HepG2 (cell line): ENCODE measurements around the gene DAB2. TPM values are rescaled to one million over a fixed set of nuclear protein-coding genes. Genes with fewer than 3 reads are reported as not detected.

Experiments used
- ATAC-seq: fragments of 200-7000 bp; cut with Tn5 transposase; 3 replicates; pipeline ENCODE4 v1.9.1; 2020; ENCODE audit warnings: mild to moderate bottlenecking, moderate library complexity
- BruUV-seq: library from RNA; stranded (reverse); fragments of 400-500 nt; replicated peaks from 2 replicates; lab custom pipeline; 2021; lab: Mats Ljungman, UMichigan
- CTCF ChIA-PET: fragments of 300-600 bp; formaldehyde crosslinking; extraction: SDS; loops from one replicate; lab custom pipeline; 2021; ENCODE audit warnings: low total read pairs, inconsistent platforms, low intra/inter-chr PET ratio; lab: Yijun Ruan, JAX
- POLR2A ChIA-PET: fragments of 350-600 bp; sonication (Branson Sonifier 250); formaldehyde crosslinking; loops from one replicate; lab custom pipeline; 2020; ENCODE audit warnings: antibody characterized with exemption, inconsistent platforms; lab: Yijun Ruan, JAX
- DNase-seq: peaks from one replicate; pipeline ENCODE4 v3.0.0-alpha.2; 2015; ENCODE audit warnings: low spot score
- FAIRE-seq: peaks from 3 replicates; lab custom pipeline; 2011; peaks lifted over from hg19 to GRCh38; lab: Jason Lieb, UNC
- H2AFZ ChIP-seq: one replicate; pipeline ENCODE4 v1.6.1; 2011; ENCODE audit warnings: low read length, inconsistent platforms
- H3K27ac ChIP-seq: fragments of 300-600 bp; 3 replicates; pipeline ENCODE4 v1.8.0; 2011; ENCODE audit warnings: mixed run types, mild to moderate bottlenecking, mixed read lengths, low read length, inconsistent platforms; ENCODE audit not compliant: insufficient read depth; ENCODE audit errors: extremely low read length
- H3K27me3 ChIP-seq, 2 experiments: fragments of 200-600 bp in 1 of 2; 2 replicates in 1 of 2; 3 replicates in 1 of 2; pipeline versions ENCODE4 v1.6.0 to v1.8.0; 2011; ENCODE audit warnings: low read length in 2 of 2, mild to moderate bottlenecking in 2 of 2, moderate library complexity in 2 of 2, inconsistent platforms in 1 of 2; ENCODE audit not compliant: insufficient read depth in 2 of 2, control insufficient read depth in 1 of 2
- H3K36me3 ChIP-seq, 2 experiments: fragments of 200-600 bp in 1 of 2; replicated peaks in 1 of 2; 2 replicates in 1 of 2; 3 replicates in 1 of 2; pipeline versions ENCODE4 v1.5.1 to v1.8.0; 2011; ENCODE audit warnings: low read length in 2 of 2, inconsistent platforms in 1 of 2; ENCODE audit not compliant: insufficient read depth in 2 of 2, control insufficient read depth in 1 of 2
- H3K4me1 ChIP-seq: 2 replicates; pipeline ENCODE4 v1.5.1; 2012; ENCODE audit warnings: low read length, inconsistent platforms; ENCODE audit not compliant: insufficient read depth
- H3K4me2 ChIP-seq: 2 replicates; pipeline ENCODE4 v1.6.0; 2011; ENCODE audit warnings: low read depth, low read length, inconsistent platforms
- H3K4me3 ChIP-seq, 3 experiments: fragments of 200-600 bp in 1 of 3; sonication (generic), shearing (Covaris generic) in 1 of 3; replicated peaks in 1 of 3; 2 replicates each; pipeline ENCODE4 v1.5.1; 2011 to 2016; ENCODE audit warnings: low read length in 3 of 3, inconsistent platforms in 2 of 3, low read depth in 2 of 3, mild to moderate bottlenecking in 2 of 3, control low read depth in 1 of 3, mixed read lengths in 1 of 3; ENCODE audit not compliant: insufficient read depth in 1 of 3
- H3K79me2 ChIP-seq: one replicate; pipeline ENCODE4 v1.6.1; 2011; ENCODE audit warnings: low read length, inconsistent platforms; ENCODE audit not compliant: insufficient read depth
- H3K9ac ChIP-seq: 2 replicates; pipeline ENCODE4 v1.6.0; 2011; ENCODE audit warnings: mild to moderate bottlenecking, low read depth, low read length, inconsistent platforms; ENCODE audit not compliant: insufficient read depth
- H3K9me3 ChIP-seq: 2 replicates; pipeline ENCODE4 v1.5.1; 2012; ENCODE audit warnings: mild to moderate bottlenecking, low read length
- H4K20me1 ChIP-seq: 2 replicates; pipeline ENCODE4 v1.6.0; 2011; ENCODE audit warnings: inconsistent platforms, mild to moderate bottlenecking, low read length, moderate library complexity; ENCODE audit not compliant: insufficient read depth
- CAMTA2 ChIP-seq: sonication (generic); formaldehyde crosslinking; IDR thresholded peaks from 2 replicates; pipeline ENCODE4 v1.4.0; 2020; ENCODE audit warnings: mild to moderate bottlenecking, missing genetic modification reagents, borderline replicate concordance
- DMTF1 ChIP-seq: sonication (generic); formaldehyde crosslinking; IDR thresholded peaks from 2 replicates; pipeline ENCODE4 v1.4.0; 2020; ENCODE audit warnings: mild to moderate bottlenecking, missing genetic modification reagents
- FUBP1 ChIP-seq: sonication (generic); formaldehyde crosslinking; IDR thresholded peaks from 2 replicates; pipeline ENCODE4 v1.5.1; 2020; ENCODE audit warnings: missing genetic modification reagents, mild to moderate bottlenecking, borderline replicate concordance
- HHEX ChIP-seq: IDR thresholded peaks from 2 replicates; pipeline ENCODE4 v1.6.1; 2016; ENCODE audit warnings: control low read depth
- HNRNPLL ChIP-seq: fragments of 200-400 bp; formaldehyde crosslinking; IDR thresholded peaks from 2 replicates; pipeline ENCODE4 v1.6.1; 2017; ENCODE audit warnings: mild to moderate bottlenecking, low read depth, low read length; ENCODE audit not compliant: poor library complexity, severe bottlenecking
- KLF12 ChIP-seq: sonication (generic); formaldehyde crosslinking; IDR thresholded peaks from 2 replicates; pipeline ENCODE4 v1.4.0; 2020; ENCODE audit warnings: missing genetic modification reagents, borderline replicate concordance
- MEF2D ChIP-seq: sonication (generic); formaldehyde crosslinking; IDR thresholded peaks from 2 replicates; pipeline ENCODE4 v1.5.1; 2020; ENCODE audit warnings: mild to moderate bottlenecking, missing genetic modification reagents
- PAX8 ChIP-seq: sonication (generic); formaldehyde crosslinking; IDR thresholded peaks from 2 replicates; pipeline ENCODE4 v1.8.0; 2022; ENCODE audit warnings: mild to moderate bottlenecking, missing genetic modification reagents, borderline replicate concordance
- RBAK ChIP-seq: sonication (generic); formaldehyde crosslinking; IDR thresholded peaks from 2 replicates; pipeline ENCODE4 v1.5.1; 2020; ENCODE audit warnings: mild to moderate bottlenecking, missing genetic modification reagents
- SMC3 ChIP-seq: IDR thresholded peaks from 2 replicates; pipeline ENCODE4 v1.6.1; 2011; ENCODE audit warnings: low read length, improper control_type of control experiment
- SOX13 ChIP-seq, 3 experiments: fragments of 450-650 bp in 1 of 3; sonication (generic) in 1 of 3; formaldehyde crosslinking in 1 of 3; IDR thresholded peaks in 2 of 3; conservative IDR thresholded peaks in 1 of 3; 2 replicates each; pipeline versions ENCODE4 v1.5.0 to v1.6.1; 2016 to 2020; ENCODE audit warnings: antibody characterized with exemption in 1 of 3, mild to moderate bottlenecking in 1 of 3, missing compliant biosample characterization in 1 of 3, missing genetic modification reagents in 1 of 3, moderate library complexity in 1 of 3
- TCF7L2 ChIP-seq: IDR thresholded peaks from 2 replicates; pipeline ENCODE4 v1.6.1; 2011; ENCODE audit warnings: mild to moderate bottlenecking, low read depth, low read length, moderate library complexity
- ZBED4 ChIP-seq: sonication (generic); formaldehyde crosslinking; IDR thresholded peaks from 2 replicates; pipeline ENCODE4 v1.4.0; 2020; ENCODE audit warnings: missing genetic modification reagents, borderline replicate concordance
- ZC3H13 ChIP-seq: sonication (generic); formaldehyde crosslinking; IDR thresholded peaks from 2 replicates; pipeline ENCODE4 v1.8.1; 2023; ENCODE audit warnings: mild to moderate bottlenecking, missing genetic modification reagents, moderate library complexity
- ZNF232 ChIP-seq: sonication (generic); formaldehyde crosslinking; IDR thresholded peaks from 2 replicates; pipeline ENCODE4 v1.4.0; 2020; ENCODE audit warnings: missing genetic modification reagents, borderline replicate concordance
- WGBS: methylation state at CpG from one replicate; pipeline ENCODE4 v1.1.6; 2017; ENCODE audit warnings: low lambda C conversion rate; 5-methylcytosine and 5-hydroxymethylcytosine counted together
- in situ Hi-C: cut with HindIII; loops from 2 replicates; pipeline ENCODE4 v1.10.0; 2017; ENCODE audit warnings: low pct_unique_long_range_greater_than_20kb; ENCODE audit not compliant: extremely low pct_ligation_motif_present
- intact Hi-C: fragments of 100-400 bp; cut with micrococcal nuclease; formaldehyde crosslinking; loops from one replicate; pipeline ENCODE4 v1.10.0; 2022; ENCODE audit not compliant: unreplicated experiment
- polyA plus RNA-seq, 8 experiments: library from polyadenylated mRNA; depleted of rRNA in 3 of 8; stranded (reverse) in 7 of 8; unstranded in 1 of 8; fragments of >200 nt; fragmentation: Illumina TruSeq in 4 of 8; extraction: Trizol in 4 of 8; gene quantifications; 2 replicates each; pipeline versions ENCODE4 v1.2.1 to v1.2.3, GENCODE V29; 2011 to 2016; ENCODE audit warnings: low read depth in 4 of 8, missing spikeins in 1 of 8, mixed read lengths in 1 of 8; ENCODE audit not compliant: insufficient read depth in 1 of 8
- total RNA-seq, 5 experiments: library from RNA; depleted of rRNA; stranded (reverse); fragments of >200 nt; fragmentation: Illumina TruSeq; extraction: Trizol; gene quantifications; 2 replicates each; pipeline ENCODE4 v1.2.3, GENCODE V29; 2016; ENCODE audit warnings: low read depth in 1 of 5

DAB2 gene
- total and polyA plus RNA-seq, 2 of the 13 experiments (the other 11 are each of a cell fraction or from before 2014, with no cell fraction given) = 6.4 to 6.5 TPM

- TF ChIP-seq ZBED4 (CRISPR knock-in tag) = no peak
- no peak for TF ChIP-seq PAX8 (CRISPR knock-in tag)
Measured at GRCh38 chr5:39469176-39469575, 44.4 kb upstream of the DAB2 start (continued).

GRCh38 chr5:39466846-39467245 is 42.1 kb upstream of the DAB2 start:
- Histone ChIP-seq H3K79me2 (no peaks in the 10 kb centered on the region), H4K20me1 (no peaks in the 10 kb centered on the region), H3K27ac (no peak overlapping the region), H2AFZ (no peak overlapping the region), H3K4me1 (no peaks in the 10 kb centered on the region), H3K27me3 (no peaks in the 10 kb centered on the region), H3K36me3 (no peaks in the 10 kb centered on the region), H3K4me3 (no peak overlapping the region), H3K9me3 (no peaks in the 10 kb centered on the region), H3K4me2 (no peak overlapping the region), H3K9ac (no peak overlapping the region)
- no peak for FAIRE-seq
- DNase-seq = no peak
- ChIA-PET CTCF (no interaction called here), POLR2A (no interaction called here)
- intact Hi-C loops = no loop called here
- in situ Hi-C loops = no loop called here
- BruUV-seq = no TSS peak
- no peak for ATAC-seq
- 12% methylated on average over 1 of the region's 1 CpG for WGBS
- TF ChIP-seq HHEX (CRISPR knock-in tag) = no peak
- no peak for TF ChIP-seq CAMTA2 (CRISPR knock-in tag)
- TF ChIP-seq RBAK (CRISPR knock-in tag) = no peak
- TF ChIP-seq ZNF232 (CRISPR knock-in tag) = no peak
- TF ChIP-seq ZC3H13 (CRISPR knock-in tag) = no peak
- no peak for TF ChIP-seq SMC3
- TF ChIP-seq SOX13 (IDR thresholded peaks at IDR 0.05) = no peak
- TF ChIP-seq SOX13 (CRISPR knock-in tag; conservative IDR thresholded peaks at IDR 0.05 in 1 of 2, IDR thresholded peaks at IDR 0.05 in 1 of 2) = no peak
- TF ChIP-seq MEF2D (CRISPR knock-in tag) = no peak
- TF ChIP-seq FUBP1 (CRISPR knock-in tag) = no peak
- TF ChIP-seq DMTF1 (CRISPR knock-in tag) = no peak
- TF ChIP-seq TCF7L2 = no peak
- no peak for TF ChIP-seq KLF12 (CRISPR knock-in tag)
- TF ChIP-seq HNRNPLL = no peak
